LNCaP clone FGC (cell line): ENCODE measurements around the gene CYB5B.

Source experiments
- DNase-seq: peaks from one replicate; pipeline ENCODE4 v3.0.0-alpha.2; 2011; ENCODE audit warnings: low read depth
- H3K4me3 ChIP-seq: 2 replicates; pipeline ENCODE4 v1.5.1; 2011; ENCODE audit warnings: mild to moderate bottlenecking, low read depth, low read length, control low read depth
- TF ChIP-seq, protein P1 (sequence below): IDR thresholded peaks from 2 replicates; pipeline ENCODE4 v1.5.1; 2012; ENCODE audit warnings: mild to moderate bottlenecking; ENCODE audit not compliant: control insufficient read depth, insufficient read depth; ENCODE audit errors: extremely low read depth

The CYB5B gene

DNA sequence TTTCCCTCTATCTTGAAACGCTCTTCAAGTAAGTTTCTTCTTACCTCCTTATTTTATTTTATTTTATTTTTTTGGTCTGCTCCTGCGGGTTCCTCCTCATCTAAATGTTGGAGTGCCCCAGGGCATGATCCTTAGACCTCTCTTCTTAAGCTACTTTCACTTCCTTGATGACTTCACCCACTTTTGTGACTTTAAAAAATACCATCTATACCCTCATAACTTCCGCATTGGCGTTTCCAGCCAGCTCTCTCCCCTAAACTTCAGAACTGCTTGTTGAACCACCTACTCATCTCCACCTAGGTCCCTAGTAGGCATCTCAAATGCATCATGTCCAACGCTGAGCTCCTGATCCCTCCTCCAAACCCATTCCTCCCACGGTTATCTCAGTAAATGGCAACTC, 89.9 kb downstream of the CYB5B start:
- TF ChIP-seq, protein P1, sequence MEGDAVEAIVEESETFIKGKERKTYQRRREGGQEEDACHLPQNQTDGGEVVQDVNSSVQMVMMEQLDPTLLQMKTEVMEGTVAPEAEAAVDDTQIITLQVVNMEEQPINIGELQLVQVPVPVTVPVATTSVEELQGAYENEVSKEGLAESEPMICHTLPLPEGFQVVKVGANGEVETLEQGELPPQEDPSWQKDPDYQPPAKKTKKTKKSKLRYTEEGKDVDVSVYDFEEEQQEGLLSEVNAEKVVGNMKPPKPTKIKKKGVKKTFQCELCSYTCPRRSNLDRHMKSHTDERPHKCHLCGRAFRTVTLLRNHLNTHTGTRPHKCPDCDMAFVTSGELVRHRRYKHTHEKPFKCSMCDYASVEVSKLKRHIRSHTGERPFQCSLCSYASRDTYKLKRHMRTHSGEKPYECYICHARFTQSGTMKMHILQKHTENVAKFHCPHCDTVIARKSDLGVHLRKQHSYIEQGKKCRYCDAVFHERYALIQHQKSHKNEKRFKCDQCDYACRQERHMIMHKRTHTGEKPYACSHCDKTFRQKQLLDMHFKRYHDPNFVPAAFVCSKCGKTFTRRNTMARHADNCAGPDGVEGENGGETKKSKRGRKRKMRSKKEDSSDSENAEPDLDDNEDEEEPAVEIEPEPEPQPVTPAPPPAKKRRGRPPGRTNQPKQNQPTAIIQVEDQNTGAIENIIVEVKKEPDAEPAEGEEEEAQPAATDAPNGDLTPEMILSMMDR = no peak

More for the DNA sequence above, 89.9 kb downstream of the CYB5B start:
- no peak for DNase-seq
- H3K4me3 ChIP-seq = no peak overlapping the region
